H54 (cell line): ENCODE measurements around the gene AP2S1.
"Not testable (repeated sequence)": the region's sequence is repeated elsewhere in the genome, so short reads cannot be mapped to it uniquely, and the experiment has no call there.

Experiments used
- DNase-seq: peaks from one replicate; pipeline ENCODE4 v3.0.0; 2011; ENCODE audit warnings: low spot score, mixed read lengths; ENCODE audit not compliant: insufficient read length
- FAIRE-seq: peaks from 3 replicates; lab custom pipeline; 2011; peaks lifted over from hg19 to GRCh38; lab: Jason Lieb, UNC
- POLR2A ChIP-seq: IDR thresholded peaks from 2 replicates; pipeline ENCODE4 v1.6.1; 2011; ENCODE audit warnings: low read depth, mild to moderate bottlenecking, low read length

Gene AP2S1

GRCh38 chr19:46841458-46842083, 9.1 kb downstream of the AP2S1 start:
- FAIRE-seq = no peak
- no peak for TF ChIP-seq POLR2A
- no peak for DNase-seq

DNA sequence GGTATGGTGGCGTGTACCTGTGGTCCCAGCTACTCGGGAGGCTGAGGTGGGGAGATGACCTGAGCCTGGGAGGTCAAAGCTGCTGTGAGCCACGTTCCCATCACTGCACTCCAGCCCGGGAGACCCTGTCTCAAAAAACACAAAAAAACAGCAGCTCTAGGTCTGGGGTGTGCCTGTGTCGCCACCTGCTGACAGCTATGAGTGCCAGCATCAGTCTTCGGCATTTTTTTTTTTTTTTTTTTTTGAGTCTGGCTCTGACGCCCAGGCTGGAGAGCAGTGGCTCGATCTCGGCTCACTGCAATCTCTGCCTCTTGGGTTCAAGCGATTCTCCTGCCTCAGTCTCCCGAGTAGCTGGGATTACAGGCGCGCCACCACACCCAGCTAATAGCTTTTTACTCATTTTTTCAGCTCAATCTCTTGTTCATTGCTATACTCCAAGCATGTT, 10.1 kb downstream of the AP2S1 start:
- DNase-seq (no peak), FAIRE-seq (no peak)
- TF ChIP-seq POLR2A = no peak

- FAIRE-seq (no peak), DNase-seq (no peak)
- no peak for TF ChIP-seq POLR2A
These were observed 10.7 kb downstream of the AP2S1 start for GRCh38 chr19:46839752-46840497.

DNA sequence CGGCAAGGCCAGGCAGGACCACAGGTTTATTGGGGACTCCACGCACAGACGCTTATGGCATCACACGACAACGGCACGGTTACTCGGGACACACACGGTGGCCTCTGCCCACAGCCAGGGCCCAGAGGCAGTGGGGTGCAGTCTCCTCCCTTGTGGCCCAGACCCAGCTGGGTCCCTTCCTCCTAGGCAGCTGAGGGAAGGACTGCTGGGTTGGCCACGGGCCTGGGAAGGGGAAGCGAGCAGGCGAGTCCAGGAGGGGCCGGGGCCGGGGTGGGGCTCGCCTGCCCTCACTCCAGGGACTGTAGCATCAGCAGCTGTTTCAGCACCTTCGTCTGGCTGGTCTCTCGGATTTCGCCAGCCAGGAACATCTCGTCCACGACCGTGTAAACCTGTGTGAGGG, 12.5 kb downstream of the AP2S1 start:
- FAIRE-seq (no peak), DNase-seq (no peak)
- TF ChIP-seq POLR2A = no peak

DNA sequence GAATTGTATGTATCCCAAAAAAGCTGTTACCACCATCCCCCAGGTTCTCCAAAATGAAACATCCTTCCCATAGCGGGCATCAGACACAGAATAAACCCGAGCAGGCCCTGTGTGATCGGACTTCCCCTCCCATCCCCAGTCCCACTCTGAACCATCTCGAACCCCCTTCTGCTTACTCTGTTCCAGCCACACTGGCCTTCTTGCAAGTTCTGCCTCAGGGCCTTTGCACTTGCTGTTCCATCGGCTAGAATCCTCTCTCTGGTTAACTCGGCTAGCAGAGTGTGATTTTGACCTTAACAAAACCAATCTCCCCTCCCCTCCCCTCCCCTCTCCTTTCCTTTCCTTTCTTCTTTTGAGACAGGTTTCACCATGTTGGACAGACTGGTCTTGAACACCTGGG, 15.7 kb downstream of the AP2S1 start:
- no peak for FAIRE-seq

DNA sequence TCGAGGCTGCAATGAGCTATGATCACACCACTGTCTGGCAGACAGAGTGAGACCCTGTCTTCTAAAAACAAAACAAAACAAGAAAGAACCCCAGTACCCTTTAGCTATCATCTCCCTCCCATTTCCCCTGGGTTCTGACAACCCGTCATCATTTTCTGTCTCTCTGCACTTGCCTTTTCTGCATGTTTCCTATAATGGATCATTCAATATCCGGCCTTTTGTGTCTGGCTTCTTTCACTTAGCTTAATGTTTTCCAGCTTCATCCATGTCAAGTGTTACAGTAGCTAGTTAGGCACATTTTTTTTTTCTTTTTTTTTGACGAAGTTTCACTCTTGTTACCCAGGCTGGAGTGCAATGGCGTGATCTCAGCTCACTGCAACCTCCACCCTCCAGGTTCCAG, 16.5 kb downstream of the AP2S1 start:
- no peak for FAIRE-seq
- TF ChIP-seq POLR2A = no peak
- no peak for DNase-seq

More for the DNA sequence above, 15.7 kb downstream of the AP2S1 start:
- no peak for DNase-seq
- no peak for TF ChIP-seq POLR2A

- DNase-seq (no peak), FAIRE-seq (no peak)
- TF ChIP-seq POLR2A = no peak
These were observed 19.8 kb downstream of the AP2S1 start for GRCh38 chr19:46830864-46831263.

GRCh38 chr19:46828484-46828883, 22.2 kb downstream of the AP2S1 start:
- no peak for FAIRE-seq
- TF ChIP-seq POLR2A = no peak

DNA sequence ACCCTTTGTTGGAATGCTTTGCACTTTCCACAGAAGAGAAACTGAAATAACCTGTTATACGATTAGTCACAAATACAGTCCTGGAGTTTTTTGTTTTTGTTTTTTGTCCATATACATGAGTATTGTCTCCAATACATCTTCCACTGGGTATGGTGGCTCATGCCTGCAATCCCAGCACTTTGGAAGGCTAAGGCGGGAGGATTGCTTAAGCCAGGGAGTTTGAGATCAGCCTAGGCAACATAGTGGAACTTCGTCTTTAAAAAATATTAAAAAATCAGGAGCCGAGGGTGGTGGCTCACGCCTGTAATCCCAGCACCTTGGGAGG, 25.0 kb downstream of the AP2S1 start:
- TF ChIP-seq POLR2A = no peak
- no peak for FAIRE-seq
- DNase-seq = no peak

More at GRCh38 chr19:46828484-46828883, 22.2 kb downstream of the AP2S1 start:
- DNase-seq = no peak

- no peak for DNase-seq
- no peak for FAIRE-seq
- no peak for TF ChIP-seq POLR2A
These were observed 25.5 kb downstream of the AP2S1 start for GRCh38 chr19:46824890-46825730.

GRCh38 chr19:46823049-46823448, 27.6 kb downstream of the AP2S1 start:
- TF ChIP-seq POLR2A = no peak
- DNase-seq (no peak), FAIRE-seq (no peak)

GRCh38 chr19:46822410-46822787, 28.2 kb downstream of the AP2S1 start:
- FAIRE-seq, DNase-seq: not testable (repeated sequence)

GRCh38 chr19:46821512-46822409, 28.9 kb downstream of the AP2S1 start:
- no peak for FAIRE-seq
- no peak for TF ChIP-seq POLR2A
- DNase-seq = no peak
